IMR-90 (cell line): ENCODE data around the gene MARS1. TPM values are rescaled to one million over a fixed set of nuclear protein-coding genes. Genes with fewer than 3 reads are reported as not detected.

Source experiments
- ATAC-seq: fragments of 200-7000 bp; cut with Tn5 transposase; 2 replicates; pipeline ENCODE4 v1.9.1; 2020; ENCODE audit warnings: low read depth, mild to moderate bottlenecking, moderate library complexity
- BruUV-seq: library from RNA; stranded (reverse); fragments of 400-500 nt; replicated peaks from 2 replicates; lab custom pipeline; 2021; lab: Mats Ljungman, UMichigan
- CTCF ChIA-PET: fragments of 300-600 bp; formaldehyde crosslinking; extraction: SDS; loops from one replicate; lab custom pipeline; 2021; ENCODE audit warnings: antibody characterized with exemption; lab: Yijun Ruan, JAX
- POLR2A ChIA-PET: fragments of 300-600 bp; sonication (Branson Sonifier 250); formaldehyde crosslinking; loops from one replicate; lab custom pipeline; 2022; ENCODE audit warnings: antibody characterized with exemption; ENCODE audit not compliant: unreplicated experiment; lab: Charles Lee
- DNase-seq: peaks from one replicate; pipeline ENCODE4 v3.0.0; 2013
- H2AFZ ChIP-seq: replicated peaks from 2 replicates; pipeline ENCODE3; 2013; ENCODE audit warnings: low read length, mild to moderate bottlenecking; ENCODE audit not compliant: poor library complexity
- H2AK5ac ChIP-seq: 2 replicates; pipeline ENCODE4 v1.6.1; 2013; ENCODE audit warnings: low read depth, low read length, inconsistent platforms
- H2AK9ac ChIP-seq: replicated peaks from 2 replicates; pipeline ENCODE3; 2013; ENCODE audit warnings: mild to moderate bottlenecking, low read depth, low read length, moderate library complexity; ENCODE audit not compliant: poor library complexity
- H2BK120ac ChIP-seq: 2 replicates; pipeline ENCODE4 v1.6.1; 2013; ENCODE audit warnings: low read depth, low read length, inconsistent platforms
- H2BK15ac ChIP-seq: 3 replicates; pipeline ENCODE4 v1.6.1; 2013; ENCODE audit warnings: low read depth, low read length, inconsistent platforms
- H2BK20ac ChIP-seq: 2 replicates; pipeline ENCODE4 v1.6.1; 2013; ENCODE audit warnings: low read depth, mild to moderate bottlenecking, inconsistent platforms, low read length, moderate library complexity
- H2BK5ac ChIP-seq: 2 replicates; pipeline ENCODE4 v1.6.1; 2013; ENCODE audit warnings: mild to moderate bottlenecking, low read depth, low read length, inconsistent platforms; ENCODE audit not compliant: poor library complexity, severe bottlenecking
- H3K14ac ChIP-seq: replicated peaks from 2 replicates; pipeline ENCODE4 v1.6.1; 2013; ENCODE audit warnings: low read depth, low read length, inconsistent platforms
- H3K18ac ChIP-seq: 2 replicates; pipeline ENCODE4 v1.6.1; 2013; ENCODE audit warnings: low read depth, low read length, control low read depth
- H3K23ac ChIP-seq: 2 replicates; pipeline ENCODE4 v1.6.1; 2013; ENCODE audit warnings: low read depth, low read length, inconsistent platforms
- H3K27ac ChIP-seq: 2 replicates; pipeline ENCODE4 v1.5.1; 2013; ENCODE audit warnings: mild to moderate bottlenecking, control low read depth, low read length; ENCODE audit not compliant: insufficient read depth
- H3K27me3 ChIP-seq: 2 replicates; pipeline ENCODE4 v1.6.1; 2013; ENCODE audit warnings: low read length; ENCODE audit not compliant: control insufficient read depth, insufficient read depth
- H3K36me3 ChIP-seq: 2 replicates; pipeline ENCODE4 v1.6.1; 2013; ENCODE audit warnings: low read length, mixed read lengths; ENCODE audit not compliant: control insufficient read depth, insufficient read depth
- H3K4ac ChIP-seq: 2 replicates; pipeline ENCODE4 v1.6.1; 2013; ENCODE audit warnings: low read depth, low read length, inconsistent platforms
- H3K4me1 ChIP-seq: 2 replicates; pipeline ENCODE4 v1.6.1; 2013; ENCODE audit warnings: low read length, mixed read lengths; ENCODE audit not compliant: control insufficient read depth, insufficient read depth
- H3K4me2 ChIP-seq: 2 replicates; pipeline ENCODE4 v1.6.1; 2013; ENCODE audit warnings: low read depth, mild to moderate bottlenecking, control low read depth, low read length, moderate library complexity
- H3K4me3 ChIP-seq: 2 replicates; pipeline ENCODE4 v1.5.1; 2013; ENCODE audit warnings: low read depth, mild to moderate bottlenecking, control low read depth, low read length, moderate library complexity; ENCODE audit not compliant: insufficient read depth
- H3K56ac ChIP-seq: 2 replicates; pipeline ENCODE4 v1.6.1; 2013; ENCODE audit warnings: low read length, inconsistent platforms; ENCODE audit not compliant: insufficient read depth; ENCODE audit errors: extremely low read depth
- H3K79me1 ChIP-seq, 2 experiments: 2 replicates each; pipeline ENCODE4 v1.6.1; 2013; ENCODE audit warnings: low read length in 2 of 2, inconsistent platforms in 1 of 2, low read depth in 1 of 2
- H3K9ac ChIP-seq: 2 replicates; pipeline ENCODE4 v1.6.1; 2013; ENCODE audit warnings: low read depth, low read length, control low read depth
- H3K9me1 ChIP-seq: 2 replicates; pipeline ENCODE4 v1.6.1; 2013; ENCODE audit warnings: low read length, inconsistent platforms; ENCODE audit not compliant: insufficient read depth
- H3K9me3 ChIP-seq: 2 replicates; pipeline ENCODE4 v1.6.1; 2013; ENCODE audit warnings: low read length; ENCODE audit not compliant: control insufficient read depth, insufficient read depth
- H4K20me1 ChIP-seq: 2 replicates; pipeline ENCODE4 v1.6.1; 2013; ENCODE audit warnings: low read length, inconsistent platforms; ENCODE audit not compliant: insufficient read depth
- H4K5ac ChIP-seq: 2 replicates; pipeline ENCODE4 v1.6.1; 2013; ENCODE audit warnings: mild to moderate bottlenecking, low read depth, low read length, control low read depth
- H4K8ac ChIP-seq, 2 experiments: 2 replicates each; pipeline ENCODE4 v1.6.1; 2013; ENCODE audit warnings: low read depth in 2 of 2, low read length in 2 of 2, control low read depth in 1 of 2, inconsistent platforms in 1 of 2
- H4K91ac ChIP-seq: 2 replicates; pipeline ENCODE4 v1.6.1; 2013; ENCODE audit warnings: low read depth, low read length, inconsistent platforms; ENCODE audit not compliant: insufficient read depth
- BHLHE40 ChIP-seq: fragments of 150-350 bp; IDR thresholded peaks from 2 replicates; pipeline ENCODE4 v1.6.1; 2016; ENCODE audit warnings: mild to moderate bottlenecking, low read depth, low read length
- CEBPB ChIP-seq: IDR thresholded peaks from 2 replicates; pipeline ENCODE4 v1.6.1; 2012; ENCODE audit warnings: low read depth, low read length, improper control_type of control experiment
- CHD1 ChIP-seq: IDR thresholded peaks from 2 replicates; pipeline ENCODE4 v1.6.1; 2012; ENCODE audit warnings: low read depth, low read length, improper control_type of control experiment
- ELK1 ChIP-seq: fragments of 150-350 bp; IDR thresholded peaks from 2 replicates; pipeline ENCODE4 v1.6.1; 2016; ENCODE audit warnings: low read depth, mild to moderate bottlenecking, low read length, moderate library complexity, borderline replicate concordance
- FOS ChIP-seq: fragments of 150-350 bp; IDR thresholded peaks from 2 replicates; pipeline ENCODE4 v1.6.1; 2016; ENCODE audit warnings: low read depth, low read length
- MAFK ChIP-seq: IDR thresholded peaks from 2 replicates; pipeline ENCODE4 v1.6.1; 2012; ENCODE audit warnings: low read depth, low read length, improper control_type of control experiment
- MAZ ChIP-seq: IDR thresholded peaks from 2 replicates; pipeline ENCODE4 v1.6.1; 2012; ENCODE audit warnings: low read depth, mild to moderate bottlenecking, low read length, improper control_type of control experiment, moderate library complexity, borderline replicate concordance
- MXI1 ChIP-seq: IDR thresholded peaks from 2 replicates; pipeline ENCODE4 v1.6.1; 2012; ENCODE audit warnings: low read depth, mild to moderate bottlenecking, low read length, moderate library complexity, borderline replicate concordance
- NFE2L2 ChIP-seq: fragments of 150-350 bp; IDR thresholded peaks from 2 replicates; pipeline ENCODE4 v1.6.1; 2016; ENCODE audit warnings: low read depth, mild to moderate bottlenecking, low read length
- POLR2A ChIP-seq: IDR thresholded peaks from 2 replicates; pipeline ENCODE4 v1.6.1; 2012; ENCODE audit warnings: mild to moderate bottlenecking, low read depth, low read length
- RAD21 ChIP-seq: IDR thresholded peaks from 2 replicates; pipeline ENCODE4 v1.6.1; 2012; ENCODE audit warnings: low read length, improper control_type of control experiment
- RCOR1 ChIP-seq: IDR thresholded peaks from 2 replicates; pipeline ENCODE4 v1.6.1; 2012; ENCODE audit warnings: mild to moderate bottlenecking, low read length, improper control_type of control experiment; ENCODE audit not compliant: insufficient replicate concordance
- RFX5 ChIP-seq: IDR thresholded peaks from 2 replicates; pipeline ENCODE4 v1.8.0; 2012; ENCODE audit warnings: low read depth, mild to moderate bottlenecking, low read length, moderate library complexity
- SMC3 ChIP-seq: fragments of 150-350 bp; IDR thresholded peaks from 2 replicates; pipeline ENCODE4 v1.6.1; 2016; ENCODE audit warnings: low read depth, mild to moderate bottlenecking, antibody characterized with exemption, low read length, moderate library complexity
- USF2 ChIP-seq: fragments of 150-350 bp; IDR thresholded peaks from 2 replicates; pipeline ENCODE4 v1.6.1; 2017; ENCODE audit warnings: mild to moderate bottlenecking, antibody characterized with exemption, low read length, low read depth
- WGBS, 2 experiments: methylation state at CpG; one replicate each; pipeline versions ENCODE4 v1.1.5 to v1.1.7; 2013; ENCODE audit warnings: missing lambda C conversion rate in 2 of 2; ENCODE audit not compliant: insufficient read length in 1 of 2; ENCODE audit errors: extremely low coverage in 2 of 2; 5-methylcytosine and 5-hydroxymethylcytosine counted together
- dilution Hi-C: fragments of 300-500 bp; cut with HindIII; formaldehyde crosslinking; loops from one replicate; pipeline ENCODE4 v1.14.3; 2018; ENCODE audit warnings: low sequenced_read_pairs; ENCODE audit not compliant: unreplicated experiment
- in situ Hi-C: fragments of 300-500 bp; cut with MboI; formaldehyde crosslinking; loops from 3 replicates; pipeline ENCODE4 v1.14.3; 2019; ENCODE audit warnings: low sequenced_read_pairs, inconsistent platforms, mixed read lengths
- intact Hi-C: fragments of 100-400 bp; cut with micrococcal nuclease; formaldehyde crosslinking; loops from 2 replicates; pipeline ENCODE4 v1.10.0; 2022
- polyA plus RNA-seq, 3 experiments: library from polyadenylated mRNA; depleted of rRNA; stranded (reverse); fragments of >200 nt; gene quantifications; 2 replicates each; pipeline ENCODE4 v1.2.3, GENCODE V29; 2012; ENCODE audit warnings: low replicate concordance in 1 of 3
- total RNA-seq: library from RNA; depleted of rRNA; stranded (reverse); fragments of >200 nt; gene quantifications from 2 replicates; pipeline ENCODE4 v1.2.3, GENCODE V29; 2012
- TF ChIP-seq, protein P1 (sequence below): conservative IDR thresholded peaks from 2 replicates; pipeline ENCODE4 v1.5.1; 2012; ENCODE audit warnings: mild to moderate bottlenecking, low read depth, low read length, improper control_type of control experiment

The MARS1 gene
- total and polyA plus RNA-seq, 2 of the 4 experiments (the other 2 are of a cell fraction): 156 to 164 TPM

DNA sequence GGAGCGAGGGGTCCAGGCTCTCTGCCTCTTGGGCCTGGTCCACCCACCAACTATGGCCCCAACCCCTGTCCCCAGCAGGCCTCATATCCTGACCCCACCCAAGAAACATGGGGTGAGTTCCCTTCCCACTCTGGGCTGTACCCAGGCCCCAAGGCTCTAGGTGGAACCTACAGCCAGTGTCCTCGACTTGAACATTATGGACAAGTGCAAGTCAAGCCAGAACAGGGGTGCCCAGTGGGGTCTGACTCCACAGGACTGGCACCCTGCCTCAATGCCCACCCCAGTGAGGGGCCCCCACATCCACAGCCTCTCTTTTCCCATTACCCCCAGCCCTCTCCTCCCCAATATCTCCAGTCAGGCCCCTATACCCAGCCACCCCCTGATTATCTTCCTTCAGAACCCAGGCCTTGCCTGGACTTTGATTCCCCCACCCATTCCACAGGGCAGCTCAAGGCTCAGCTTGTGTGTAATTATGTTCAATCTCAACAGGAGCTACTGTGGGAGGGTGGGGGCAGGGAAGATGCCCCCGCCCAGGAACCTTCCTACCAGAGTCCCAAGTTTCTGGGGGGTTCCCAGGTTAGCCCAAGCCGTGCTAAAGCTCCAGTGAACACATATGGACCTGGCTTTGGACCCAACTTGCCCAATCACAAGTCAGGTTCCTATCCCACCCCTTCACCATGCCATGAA, 16.8 kb upstream of the MARS1 start:
- Histone ChIP-seq H3K4ac (no peak overlapping the region), H3K4me2 (no peak overlapping the region), H2BK20ac (no peak overlapping the region), H3K56ac (no peak overlapping the region), H3K27me3 (peaks cover 49% of the 10 kb centered on the region), H3K36me3 (no peaks in the 10 kb centered on the region), H4K5ac (no peak overlapping the region), H3K18ac (no peak overlapping the region), H3K9me1 (0 out of 2 replicates have a peak, but pooled peaks cover 3% of the 10 kb centered on the region), H3K79me1 (no peaks in the 10 kb centered on the region), H3K14ac (no peak overlapping the region), H3K27ac (no peak overlapping the region), H3K9me3 (no peaks in the 10 kb centered on the region; the same call in 1 of the 2 replicates), H4K91ac (no peak overlapping the region), H4K20me1 (no peaks in the 10 kb centered on the region), H2BK120ac (no peak overlapping the region), H4K8ac (no peak overlapping the region), H2BK5ac (no peak overlapping the region), H2BK15ac (no peak overlapping the region), H3K23ac (no peak overlapping the region), H3K9ac (no peak overlapping the region), H2AK5ac (no peak overlapping the region), H2AK9ac (no peak overlapping the region), H3K4me3 (no peak overlapping the region), H3K4me1 (0 out of 2 replicates have a peak, but pooled peaks cover 2% of the 10 kb centered on the region), H2AFZ (no peak overlapping the region)
- no TSS peak for BruUV-seq
- CTCF ChIA-PET: no interaction called here
- POLR2A ChIA-PET: no interaction called here
- dilution Hi-C loops: no loop called here
- no peak for TF ChIP-seq ELK1
- TF ChIP-seq CHD1: no peak
- no peak for TF ChIP-seq SMC3
- TF ChIP-seq BHLHE40: no peak
- TF ChIP-seq MXI1: no peak
- no peak for TF ChIP-seq CEBPB
- TF ChIP-seq MAFK: no peak
- TF ChIP-seq NFE2L2: no peak
- no peak for TF ChIP-seq USF2
- TF ChIP-seq RFX5: no peak
- TF ChIP-seq RCOR1: no peak
- TF ChIP-seq POLR2A: no peak
- TF ChIP-seq MAZ: no peak
- TF ChIP-seq FOS: no peak
- TF ChIP-seq, protein P1, sequence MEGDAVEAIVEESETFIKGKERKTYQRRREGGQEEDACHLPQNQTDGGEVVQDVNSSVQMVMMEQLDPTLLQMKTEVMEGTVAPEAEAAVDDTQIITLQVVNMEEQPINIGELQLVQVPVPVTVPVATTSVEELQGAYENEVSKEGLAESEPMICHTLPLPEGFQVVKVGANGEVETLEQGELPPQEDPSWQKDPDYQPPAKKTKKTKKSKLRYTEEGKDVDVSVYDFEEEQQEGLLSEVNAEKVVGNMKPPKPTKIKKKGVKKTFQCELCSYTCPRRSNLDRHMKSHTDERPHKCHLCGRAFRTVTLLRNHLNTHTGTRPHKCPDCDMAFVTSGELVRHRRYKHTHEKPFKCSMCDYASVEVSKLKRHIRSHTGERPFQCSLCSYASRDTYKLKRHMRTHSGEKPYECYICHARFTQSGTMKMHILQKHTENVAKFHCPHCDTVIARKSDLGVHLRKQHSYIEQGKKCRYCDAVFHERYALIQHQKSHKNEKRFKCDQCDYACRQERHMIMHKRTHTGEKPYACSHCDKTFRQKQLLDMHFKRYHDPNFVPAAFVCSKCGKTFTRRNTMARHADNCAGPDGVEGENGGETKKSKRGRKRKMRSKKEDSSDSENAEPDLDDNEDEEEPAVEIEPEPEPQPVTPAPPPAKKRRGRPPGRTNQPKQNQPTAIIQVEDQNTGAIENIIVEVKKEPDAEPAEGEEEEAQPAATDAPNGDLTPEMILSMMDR: no peak
- no peak for TF ChIP-seq RAD21
- DNase-seq: no peak
- intact Hi-C loops: no loop called here
- in situ Hi-C loops: no loop called here
- no CpG with 5 or more reads among the region's 4 CpGs for WGBS, 2 experiments
- no peak for ATAC-seq
